WTC11 (cell line): ENCODE results near the gene PCDHGC4.

Experiments used
- ATF3 ChIP-seq: sonication (generic); formaldehyde crosslinking; conservative IDR thresholded peaks from 2 replicates; pipeline ENCODE4 v1.8.1; 2022; ENCODE audit warnings: mild to moderate bottlenecking, missing genetic modification reagents
- CBFB ChIP-seq: sonication (generic); formaldehyde crosslinking; IDR thresholded peaks from 2 replicates; pipeline ENCODE4 v1.8.1; 2022; ENCODE audit warnings: mild to moderate bottlenecking, low read depth, missing genetic modification reagents
- CREB1 ChIP-seq: sonication (generic); formaldehyde crosslinking; IDR thresholded peaks from 2 replicates; pipeline ENCODE4 v1.8.0; 2023; ENCODE audit warnings: mild to moderate bottlenecking, missing genetic modification reagents
- CTCF ChIP-seq: fragments of 200-600 bp; IDR thresholded peaks from 2 replicates; pipeline ENCODE4 v1.8.0; 2022; ENCODE audit warnings: antibody characterized with exemption
- ZNF317 ChIP-seq: sonication (generic); formaldehyde crosslinking; IDR thresholded peaks from 2 replicates; pipeline ENCODE4 v1.8.1; 2023; ENCODE audit warnings: low read depth, mild to moderate bottlenecking, moderate library complexity, missing genetic modification reagents, borderline replicate concordance
- TF ChIP-seq, protein P1 (sequence below): sonication (generic); formaldehyde crosslinking; IDR thresholded peaks from 2 replicates; pipeline ENCODE4 v1.8.1; 2023; ENCODE audit warnings: mild to moderate bottlenecking, missing genetic modification reagents, moderate library complexity

GRCh38 chr5:141516672-141517025 lies 31.8 kb downstream of the PCDHGC4 start:
- TF ChIP-seq ZNF317 (CRISPR knock-in tag): no peak
- TF ChIP-seq CTCF: no peak
- TF ChIP-seq ATF3 (CRISPR knock-in tag): no peak
- TF ChIP-seq CREB1: no peak
- TF ChIP-seq CBFB: no peak
- TF ChIP-seq, protein P1, sequence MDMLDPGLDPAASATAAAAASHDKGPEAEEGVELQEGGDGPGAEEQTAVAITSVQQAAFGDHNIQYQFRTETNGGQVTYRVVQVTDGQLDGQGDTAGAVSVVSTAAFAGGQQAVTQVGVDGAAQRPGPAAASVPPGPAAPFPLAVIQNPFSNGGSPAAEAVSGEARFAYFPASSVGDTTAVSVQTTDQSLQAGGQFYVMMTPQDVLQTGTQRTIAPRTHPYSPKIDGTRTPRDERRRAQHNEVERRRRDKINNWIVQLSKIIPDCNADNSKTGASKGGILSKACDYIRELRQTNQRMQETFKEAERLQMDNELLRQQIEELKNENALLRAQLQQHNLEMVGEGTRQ (CRISPR knock-in tag): no peak
